Measurements from ENCODE around the gene DDX1. TPM values are rescaled to one million over a fixed set of nuclear protein-coding genes. Genes with fewer than 3 reads are reported as not detected.

Gene DDX1
- total RNA-seq, 2 donors from 2014 or later, result 116 to 126 TPM

DNA sequence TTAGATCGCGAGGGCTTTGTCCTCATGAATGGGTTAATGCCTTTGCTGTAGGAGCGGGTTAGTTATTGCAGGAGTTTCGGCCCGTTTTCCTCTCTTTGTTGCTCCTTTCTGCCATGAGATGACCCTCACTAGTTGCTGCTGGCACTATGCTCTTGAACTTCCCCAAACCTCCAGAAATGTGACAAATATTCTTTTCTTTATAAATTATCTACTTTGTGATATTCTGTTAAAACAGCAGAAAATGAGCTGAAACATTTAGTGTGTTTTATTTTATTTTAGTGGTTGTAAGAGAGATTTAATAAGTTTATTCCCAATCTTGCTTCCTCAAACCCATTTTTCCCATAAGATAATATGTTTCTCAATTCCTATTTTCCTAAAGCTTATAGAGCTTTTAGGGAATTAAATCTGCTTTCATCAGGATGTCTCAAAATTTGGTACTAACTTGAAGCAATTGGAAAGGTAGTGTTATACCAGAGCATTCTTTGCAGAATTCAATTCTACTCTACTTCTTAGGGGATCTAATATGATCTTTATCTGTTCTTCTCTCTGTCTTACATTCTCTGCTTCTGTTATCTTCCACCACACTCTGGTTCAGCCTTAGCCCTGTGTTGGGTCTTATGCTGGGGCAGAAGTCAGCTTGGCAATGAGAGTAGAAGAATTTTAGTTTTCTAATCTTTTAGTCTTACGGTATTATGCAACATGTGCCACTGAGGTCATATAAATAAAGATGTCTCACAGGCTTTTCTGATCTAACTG, 23.1 kb downstream of the DDX1 start:
- TF ChIP-seq, protein P1, sequence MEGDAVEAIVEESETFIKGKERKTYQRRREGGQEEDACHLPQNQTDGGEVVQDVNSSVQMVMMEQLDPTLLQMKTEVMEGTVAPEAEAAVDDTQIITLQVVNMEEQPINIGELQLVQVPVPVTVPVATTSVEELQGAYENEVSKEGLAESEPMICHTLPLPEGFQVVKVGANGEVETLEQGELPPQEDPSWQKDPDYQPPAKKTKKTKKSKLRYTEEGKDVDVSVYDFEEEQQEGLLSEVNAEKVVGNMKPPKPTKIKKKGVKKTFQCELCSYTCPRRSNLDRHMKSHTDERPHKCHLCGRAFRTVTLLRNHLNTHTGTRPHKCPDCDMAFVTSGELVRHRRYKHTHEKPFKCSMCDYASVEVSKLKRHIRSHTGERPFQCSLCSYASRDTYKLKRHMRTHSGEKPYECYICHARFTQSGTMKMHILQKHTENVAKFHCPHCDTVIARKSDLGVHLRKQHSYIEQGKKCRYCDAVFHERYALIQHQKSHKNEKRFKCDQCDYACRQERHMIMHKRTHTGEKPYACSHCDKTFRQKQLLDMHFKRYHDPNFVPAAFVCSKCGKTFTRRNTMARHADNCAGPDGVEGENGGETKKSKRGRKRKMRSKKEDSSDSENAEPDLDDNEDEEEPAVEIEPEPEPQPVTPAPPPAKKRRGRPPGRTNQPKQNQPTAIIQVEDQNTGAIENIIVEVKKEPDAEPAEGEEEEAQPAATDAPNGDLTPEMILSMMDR (conservative IDR thresholded peaks at IDR 0.05), result no peak
- H3K27me3 Mint-ChIP-seq (ENCODE audit: insufficient read depth), result no peaks in the 10 kb centered on the region
- no peaks in the 10 kb centered on the region for H3K4me1 ChIP-seq (ENCODE audit: control insufficient read depth, insufficient read depth, low read length)
- no peaks in the 10 kb centered on the region for H3K27me3 ChIP-seq (ENCODE audit: control insufficient read depth, insufficient read depth, low read length, poor library complexity, severe bottlenecking)
- peaks cover 19% of the 10 kb centered on the region for H3K9me3 Mint-ChIP-seq
- H3K36me3 Mint-ChIP-seq (ENCODE audit: low read depth), result peaks cover 55% of the 10 kb centered on the region
- no peaks in the 10 kb centered on the region for H3K4me1 Mint-ChIP-seq
- WGBS, 2 experiments (ENCODE audit: insufficient coverage in 1 of 2, insufficient read length in 1 of 2), result 92 to 100% methylated on average over 6 of the region's 6 CpGs
- no peak overlapping the region for H3K4me3 ChIP-seq (ENCODE audit: low read length)
- no peak overlapping the region for H3K9ac ChIP-seq (ENCODE audit: extremely low read depth, low read length, poor library complexity, severe bottlenecking)
- no peak overlapping the region for H3K27ac ChIP-seq (ENCODE audit: low read depth, low read length)
- DNase-seq, result no peak
- peaks cover 67% of the 10 kb centered on the region for H3K36me3 ChIP-seq (ENCODE audit: control insufficient read depth, insufficient read depth, low read length)
- H3K9me3 ChIP-seq (ENCODE audit: control insufficient read depth, low read length), result peaks cover 19% of the 10 kb centered on the region
- H3K27ac Mint-ChIP-seq, result no peak overlapping the region
- H3K4me3 Mint-ChIP-seq, result no peak overlapping the region

DNA sequence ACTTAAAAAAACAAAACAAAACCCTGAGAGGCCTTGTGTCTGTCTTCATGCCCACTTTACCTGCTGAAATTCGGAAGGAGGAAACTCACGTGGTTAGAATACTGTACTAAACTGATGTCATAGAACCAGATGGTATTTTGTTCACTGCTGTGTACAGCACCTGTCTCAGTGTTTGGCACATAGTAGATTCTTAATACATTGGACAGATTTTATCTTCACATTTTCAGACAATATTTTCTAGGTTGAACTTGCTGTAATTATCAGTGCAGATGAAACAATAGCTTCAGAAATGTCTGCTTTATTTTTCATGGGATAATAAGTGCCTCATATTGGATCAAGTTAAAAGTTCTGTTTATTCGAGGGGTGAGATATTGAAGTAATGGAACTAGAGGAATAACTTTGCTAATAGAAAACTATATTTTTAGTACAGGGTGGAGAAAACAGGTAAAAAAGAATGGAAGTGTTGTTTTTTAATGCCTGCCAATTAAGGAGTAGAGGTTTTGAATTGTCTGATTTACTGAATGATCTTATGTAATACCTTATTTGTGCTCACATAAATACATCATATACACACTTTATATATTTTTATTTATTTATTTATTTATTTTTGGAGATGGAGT, 23.7 kb downstream of the DDX1 start:
- Mint-ChIP-seq H3K27me3 (ENCODE audit: insufficient read depth) (no peaks in the 10 kb centered on the region), H3K4me1 (no peaks in the 10 kb centered on the region), H3K36me3 (ENCODE audit: low read depth) (peaks cover 51% of the 10 kb centered on the region), H3K9me3 (peaks cover 15% of the 10 kb centered on the region), H3K27ac (no peak overlapping the region), H3K4me3 (no peak overlapping the region)
- 88 to 90% methylated on average over 2 to 3 of the region's 3 CpGs for WGBS, 2 experiments (ENCODE audit: insufficient coverage in 1 of 2, insufficient read length in 1 of 2)
- Histone ChIP-seq H3K4me1 (ENCODE audit: control insufficient read depth, insufficient read depth, low read length) (no peaks in the 10 kb centered on the region), H3K27me3 (ENCODE audit: control insufficient read depth, insufficient read depth, low read length, poor library complexity, severe bottlenecking) (no peaks in the 10 kb centered on the region), H3K27ac (ENCODE audit: low read depth, low read length) (no peak overlapping the region), H3K36me3 (ENCODE audit: control insufficient read depth, insufficient read depth, low read length) (peaks cover 67% of the 10 kb centered on the region), H3K9me3 (ENCODE audit: control insufficient read depth, low read length) (peaks cover 12% of the 10 kb centered on the region), H3K9ac (ENCODE audit: extremely low read depth, low read length, poor library complexity, severe bottlenecking) (no peak overlapping the region), H3K4me3 (ENCODE audit: low read length) (no peak overlapping the region)
- no peak for DNase-seq
- TF ChIP-seq, protein P1 (conservative IDR thresholded peaks at IDR 0.05), result no peak

- Histone ChIP-seq H3K27me3 (ENCODE audit: control insufficient read depth, insufficient read depth, low read length, poor library complexity, severe bottlenecking) (no peaks in the 10 kb centered on the region), H3K27ac (ENCODE audit: low read depth, low read length) (no peak overlapping the region), H3K36me3 (ENCODE audit: control insufficient read depth, insufficient read depth, low read length) (peaks cover 75% of the 10 kb centered on the region), H3K4me3 (ENCODE audit: low read length) (no peak overlapping the region), H3K9me3 (ENCODE audit: control insufficient read depth, low read length) (peaks cover 9% of the 10 kb centered on the region), H3K9ac (ENCODE audit: extremely low read depth, low read length, poor library complexity, severe bottlenecking) (no peak overlapping the region), H3K4me1 (ENCODE audit: control insufficient read depth, insufficient read depth, low read length) (no peaks in the 10 kb centered on the region)
- Mint-ChIP-seq H3K27me3 (ENCODE audit: insufficient read depth) (no peaks in the 10 kb centered on the region), H3K9me3 (peaks cover 12% of the 10 kb centered on the region), H3K27ac (no peak overlapping the region), H3K36me3 (ENCODE audit: low read depth) (peaks cover 50% of the 10 kb centered on the region), H3K4me1 (no peaks in the 10 kb centered on the region), H3K4me3 (no peak overlapping the region)
- WGBS, 2 experiments (ENCODE audit: insufficient coverage in 1 of 2, insufficient read length in 1 of 2), result 94 to 100% methylated on average over 2 to 4 of the region's 4 CpGs
- TF ChIP-seq, protein P1 (conservative IDR thresholded peaks at IDR 0.05), result no peak
- no peak for DNase-seq
These were observed 24.8 kb downstream of the DDX1 start for GRCh38 chr2:15616429-15616828.

All from endodermal cell (in vitro differentiated cells).